Measurements from ENCODE around the gene PDE7B. TPM values are rescaled to one million over a fixed set of nuclear protein-coding genes. Genes with fewer than 3 reads are reported as not detected.

PDE7B gene
- total RNA-seq, 4 donors from 2014 or later: 15.4 to 28.6 (median 18.8) TPM

- Histone ChIP-seq H3K4me3 (no peak overlapping the region), H3K36me3 (no peaks in the 10 kb centered on the region), H3K27ac (no peak overlapping the region), H3K9me3 (no peaks in the 10 kb centered on the region), H3K4me1 (no peaks in the 10 kb centered on the region), H3K27me3 (no peaks in the 10 kb centered on the region)
- DNase-seq: no peak
- intact Hi-C loops (cut with DNase I; ENCODE audit: low total_unique reads): no loop called here
- TF ChIP-seq POLR2A (IDR thresholded peaks at IDR 0.05): no peak
- TF ChIP-seq CTCF (IDR thresholded peaks at IDR 0.05): no peak
Measured at GRCh38 chr6:135883045-135883444, 31.5 kb downstream of the PDE7B start.

- Histone ChIP-seq H3K27me3 (no peaks in the 10 kb centered on the region), H3K9me3 (no peaks in the 10 kb centered on the region), H3K27ac (no peak overlapping the region), H3K4me3 (no peak overlapping the region), H3K4me1 (no peaks in the 10 kb centered on the region), H3K36me3 (no peaks in the 10 kb centered on the region)
- TF ChIP-seq POLR2A (IDR thresholded peaks at IDR 0.05) (no peak), CTCF (IDR thresholded peaks at IDR 0.05) (no peak)
- intact Hi-C loops (cut with DNase I; ENCODE audit: low total_unique reads): no loop called here
- DNase-seq: no peak
Measured at GRCh38 chr6:135883536-135883935, 32.0 kb downstream of the PDE7B start.

GRCh38 chr6:135884136-135884535, 32.6 kb downstream of the PDE7B start:
- TF ChIP-seq POLR2A (IDR thresholded peaks at IDR 0.05) (no peak), CTCF (IDR thresholded peaks at IDR 0.05) (no peak)
- no peaks in the 10 kb centered on the region for H3K36me3 ChIP-seq
- no peak for DNase-seq
- no peaks in the 10 kb centered on the region for H3K9me3 ChIP-seq
- intact Hi-C loops (cut with DNase I; ENCODE audit: low total_unique reads): no loop called here
- H3K4me3 ChIP-seq: no peak overlapping the region
- H3K4me1 ChIP-seq: no peaks in the 10 kb centered on the region
- no peaks in the 10 kb centered on the region for H3K27me3 ChIP-seq
- H3K27ac ChIP-seq: no peak overlapping the region

GRCh38 chr6:135887069-135887468, 35.6 kb downstream of the PDE7B start:
- TF ChIP-seq POLR2A (IDR thresholded peaks at IDR 0.05) (no peak), CTCF (IDR thresholded peaks at IDR 0.05) (no peak)

GRCh38 chr6:135888818-135889217, 37.3 kb downstream of the PDE7B start:
- intact Hi-C loops (cut with DNase I; ENCODE audit: low total_unique reads): no loop called here
- Histone ChIP-seq H3K27ac (no peak overlapping the region), H3K4me3 (no peak overlapping the region), H3K36me3 (no peaks in the 10 kb centered on the region), H3K4me1 (no peaks in the 10 kb centered on the region), H3K27me3 (no peaks in the 10 kb centered on the region), H3K9me3 (no peaks in the 10 kb centered on the region)
- TF ChIP-seq POLR2A (IDR thresholded peaks at IDR 0.05) (no peak), CTCF (IDR thresholded peaks at IDR 0.05) (no peak)
- DNase-seq: no peak

More at GRCh38 chr6:135887069-135887468, 35.6 kb downstream of the PDE7B start:
- H3K27me3 ChIP-seq: no peaks in the 10 kb centered on the region
- no peak for DNase-seq
- H3K4me3 ChIP-seq: no peak overlapping the region
- no peaks in the 10 kb centered on the region for H3K9me3 ChIP-seq
- H3K4me1 ChIP-seq: no peaks in the 10 kb centered on the region
- H3K27ac ChIP-seq: no peak overlapping the region
- intact Hi-C loops (cut with DNase I; ENCODE audit: low total_unique reads): no loop called here
- no peaks in the 10 kb centered on the region for H3K36me3 ChIP-seq

Data from uterus (tissue), 4 donors.